HepG2 (cell line): ENCODE measurements around the gene L3MBTL4. TPM values are rescaled to one million over a fixed set of nuclear protein-coding genes. Genes with fewer than 3 reads are reported as not detected.
A peak's percentile ranks its signal among the peaks of the same experiment; 100 is the strongest.

ENCODE experiments used
- CEBPG ChIP-seq: IDR thresholded peaks from 2 replicates; pipeline ENCODE4 v1.6.1; 2016
- ELF4 ChIP-seq: sonication (generic); formaldehyde crosslinking; IDR thresholded peaks from 2 replicates; pipeline ENCODE4 v1.5.0; 2020; ENCODE audit warnings: missing genetic modification reagents, mild to moderate bottlenecking, moderate library complexity, borderline replicate concordance
- ESRRA ChIP-seq: sonication (generic); formaldehyde crosslinking; IDR thresholded peaks from 2 replicates; pipeline ENCODE4 v1.5.1; 2020; ENCODE audit warnings: mild to moderate bottlenecking, low read depth, missing genetic modification reagents
- GFI1 ChIP-seq: sonication (generic); formaldehyde crosslinking; IDR thresholded peaks from 2 replicates; pipeline ENCODE4 v1.5.0; 2020; ENCODE audit warnings: missing genetic modification reagents, mild to moderate bottlenecking, borderline replicate concordance
- IRF2 ChIP-seq: IDR thresholded peaks from 2 replicates; pipeline ENCODE4 v1.6.1; 2018; ENCODE audit warnings: missing genetic modification reagents, missing compliant biosample characterization
- MIER2 ChIP-seq: IDR thresholded peaks from 2 replicates; pipeline ENCODE4 v1.6.1; 2016; ENCODE audit warnings: missing biosample characterization, missing genetic modification reagents
- NAIF1 ChIP-seq: sonication (generic); formaldehyde crosslinking; IDR thresholded peaks from 2 replicates; pipeline ENCODE4 v1.5.0; 2020; ENCODE audit warnings: mild to moderate bottlenecking, missing genetic modification reagents, borderline replicate concordance
- PPARG ChIP-seq: conservative IDR thresholded peaks from 2 replicates; pipeline ENCODE4 v1.6.1; 2016; ENCODE audit warnings: missing biosample characterization, missing genetic modification reagents
- RCOR2 ChIP-seq: IDR thresholded peaks from 2 replicates; pipeline ENCODE4 v1.6.1; 2016; ENCODE audit warnings: missing biosample characterization, missing genetic modification reagents
- RFXAP ChIP-seq: sonication (generic); formaldehyde crosslinking; IDR thresholded peaks from 2 replicates; pipeline ENCODE4 v1.4.0; 2020; ENCODE audit warnings: missing genetic modification reagents, borderline replicate concordance
- SIN3A ChIP-seq: IDR thresholded peaks from 2 replicates; pipeline ENCODE4 v1.6.1; 2011; ENCODE audit warnings: low read depth, mild to moderate bottlenecking, control low read depth, low read length, borderline replicate concordance
- ZNF101 ChIP-seq: sonication (generic); formaldehyde crosslinking; IDR thresholded peaks from 2 replicates; pipeline ENCODE4 v1.4.0; 2020; ENCODE audit warnings: mild to moderate bottlenecking, low read depth, missing genetic modification reagents, borderline replicate concordance
- ZNF136 ChIP-seq: sonication (generic); formaldehyde crosslinking; IDR thresholded peaks from 2 replicates; pipeline ENCODE4 v1.8.1; 2022; ENCODE audit warnings: low read depth, mild to moderate bottlenecking, moderate library complexity, missing genetic modification reagents
- ZNF354B ChIP-seq: sonication (generic); formaldehyde crosslinking; IDR thresholded peaks from 2 replicates; pipeline ENCODE4 v1.8.0; 2022; ENCODE audit warnings: mild to moderate bottlenecking, missing genetic modification reagents
- ZNF451 ChIP-seq: sonication (generic); formaldehyde crosslinking; IDR thresholded peaks from 2 replicates; pipeline ENCODE4 v1.5.0; 2020; ENCODE audit warnings: mild to moderate bottlenecking, missing genetic modification reagents
- ZNF768 ChIP-seq: sonication (generic); formaldehyde crosslinking; IDR thresholded peaks from 2 replicates; pipeline ENCODE4 v1.4.0; 2020; ENCODE audit warnings: missing genetic modification reagents
- polyA plus RNA-seq, 8 experiments: library from polyadenylated mRNA; depleted of rRNA in 3 of 8; stranded (reverse) in 7 of 8; unstranded in 1 of 8; fragments of >200 nt; fragmentation: Illumina TruSeq in 4 of 8; extraction: Trizol in 4 of 8; gene quantifications; 2 replicates each; pipeline versions ENCODE4 v1.2.1 to v1.2.3, GENCODE V29; 2011 to 2016; ENCODE audit warnings: low read depth in 4 of 8, missing spikeins in 1 of 8, mixed read lengths in 1 of 8; ENCODE audit not compliant: insufficient read depth in 1 of 8
- total RNA-seq, 5 experiments: library from RNA; depleted of rRNA; stranded (reverse); fragments of >200 nt; fragmentation: Illumina TruSeq; extraction: Trizol; gene quantifications; 2 replicates each; pipeline ENCODE4 v1.2.3, GENCODE V29; 2016; ENCODE audit warnings: low read depth in 1 of 5
- TF ChIP-seq, protein P1 (sequence below): sonication (generic); formaldehyde crosslinking; IDR thresholded peaks from 2 replicates; pipeline ENCODE4 v1.4.0; 2020; ENCODE audit warnings: mild to moderate bottlenecking, missing genetic modification reagents
- TF ChIP-seq, protein P2 (sequence below): sonication (generic); formaldehyde crosslinking; IDR thresholded peaks from 2 replicates; pipeline ENCODE4 v1.5.0; 2020; ENCODE audit warnings: missing genetic modification reagents
- TF ChIP-seq, protein P3 (sequence below): IDR thresholded peaks from 2 replicates; pipeline ENCODE4 v1.6.1; 2016
- TF ChIP-seq, protein P4 (sequence below): IDR thresholded peaks from 2 replicates; pipeline ENCODE4 v1.6.1; 2016; ENCODE audit warnings: missing compliant biosample characterization, missing genetic modification reagents, borderline replicate concordance
- TF ChIP-seq, protein P5 (sequence below): sonication (generic); formaldehyde crosslinking; IDR thresholded peaks from 2 replicates; pipeline ENCODE4 v1.8.1; 2023; ENCODE audit warnings: missing genetic modification reagents, mild to moderate bottlenecking, borderline replicate concordance
- TF ChIP-seq, protein P6 (sequence below): sonication (generic); formaldehyde crosslinking; IDR thresholded peaks from 2 replicates; pipeline ENCODE4 v1.4.0; 2020; ENCODE audit warnings: missing genetic modification reagents; ENCODE audit errors: not compliant biosample characterization

Gene L3MBTL4
- total and polyA plus RNA-seq, 2 of the 13 experiments (the other 11 are each of a cell fraction or from before 2014, with no cell fraction given) = 10.8 to 13.3 TPM

DNA sequence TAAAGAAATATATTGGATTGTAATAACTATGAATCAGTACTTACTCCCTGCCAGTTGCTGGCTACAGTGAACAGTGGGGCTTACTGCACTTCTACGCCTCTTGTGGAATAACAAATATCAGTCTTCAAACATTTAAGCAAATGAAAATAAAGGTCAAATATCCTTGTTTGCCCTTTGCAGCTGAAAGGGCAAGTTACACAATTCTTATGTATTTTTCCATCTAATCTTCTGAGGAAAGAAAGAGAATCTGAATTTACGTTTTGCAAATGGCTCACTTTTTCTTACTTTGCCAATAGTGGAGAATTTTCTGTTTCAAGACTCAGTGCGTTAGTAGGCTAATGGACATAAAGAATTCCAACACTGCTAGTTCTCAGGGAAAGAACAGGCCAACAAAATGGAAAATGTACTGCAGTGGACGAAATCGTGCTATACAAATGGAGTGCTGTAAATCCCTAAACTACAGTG lies 362.2 kb downstream of the L3MBTL4 start (continued):
- TF ChIP-seq, protein P1, sequence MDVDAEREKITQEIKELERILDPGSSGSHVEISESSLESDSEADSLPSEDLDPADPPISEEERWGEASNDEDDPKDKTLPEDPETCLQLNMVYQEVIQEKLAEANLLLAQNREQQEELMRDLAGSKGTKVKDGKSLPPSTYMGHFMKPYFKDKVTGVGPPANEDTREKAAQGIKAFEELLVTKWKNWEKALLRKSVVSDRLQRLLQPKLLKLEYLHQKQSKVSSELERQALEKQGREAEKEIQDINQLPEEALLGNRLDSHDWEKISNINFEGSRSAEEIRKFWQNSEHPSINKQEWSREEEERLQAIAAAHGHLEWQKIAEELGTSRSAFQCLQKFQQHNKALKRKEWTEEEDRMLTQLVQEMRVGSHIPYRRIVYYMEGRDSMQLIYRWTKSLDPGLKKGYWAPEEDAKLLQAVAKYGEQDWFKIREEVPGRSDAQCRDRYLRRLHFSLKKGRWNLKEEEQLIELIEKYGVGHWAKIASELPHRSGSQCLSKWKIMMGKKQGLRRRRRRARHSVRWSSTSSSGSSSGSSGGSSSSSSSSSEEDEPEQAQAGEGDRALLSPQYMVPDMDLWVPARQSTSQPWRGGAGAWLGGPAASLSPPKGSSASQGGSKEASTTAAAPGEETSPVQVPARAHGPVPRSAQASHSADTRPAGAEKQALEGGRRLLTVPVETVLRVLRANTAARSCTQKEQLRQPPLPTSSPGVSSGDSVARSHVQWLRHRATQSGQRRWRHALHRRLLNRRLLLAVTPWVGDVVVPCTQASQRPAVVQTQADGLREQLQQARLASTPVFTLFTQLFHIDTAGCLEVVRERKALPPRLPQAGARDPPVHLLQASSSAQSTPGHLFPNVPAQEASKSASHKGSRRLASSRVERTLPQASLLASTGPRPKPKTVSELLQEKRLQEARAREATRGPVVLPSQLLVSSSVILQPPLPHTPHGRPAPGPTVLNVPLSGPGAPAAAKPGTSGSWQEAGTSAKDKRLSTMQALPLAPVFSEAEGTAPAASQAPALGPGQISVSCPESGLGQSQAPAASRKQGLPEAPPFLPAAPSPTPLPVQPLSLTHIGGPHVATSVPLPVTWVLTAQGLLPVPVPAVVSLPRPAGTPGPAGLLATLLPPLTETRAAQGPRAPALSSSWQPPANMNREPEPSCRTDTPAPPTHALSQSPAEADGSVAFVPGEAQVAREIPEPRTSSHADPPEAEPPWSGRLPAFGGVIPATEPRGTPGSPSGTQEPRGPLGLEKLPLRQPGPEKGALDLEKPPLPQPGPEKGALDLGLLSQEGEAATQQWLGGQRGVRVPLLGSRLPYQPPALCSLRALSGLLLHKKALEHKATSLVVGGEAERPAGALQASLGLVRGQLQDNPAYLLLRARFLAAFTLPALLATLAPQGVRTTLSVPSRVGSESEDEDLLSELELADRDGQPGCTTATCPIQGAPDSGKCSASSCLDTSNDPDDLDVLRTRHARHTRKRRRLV (CRISPR knock-in tag) = no peak
- TF ChIP-seq, protein P2, sequence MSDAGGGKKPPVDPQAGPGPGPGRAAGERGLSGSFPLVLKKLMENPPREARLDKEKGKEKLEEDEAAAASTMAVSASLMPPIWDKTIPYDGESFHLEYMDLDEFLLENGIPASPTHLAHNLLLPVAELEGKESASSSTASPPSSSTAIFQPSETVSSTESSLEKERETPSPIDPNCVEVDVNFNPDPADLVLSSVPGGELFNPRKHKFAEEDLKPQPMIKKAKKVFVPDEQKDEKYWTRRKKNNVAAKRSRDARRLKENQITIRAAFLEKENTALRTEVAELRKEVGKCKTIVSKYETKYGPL (CRISPR knock-in tag) = no peak
- TF ChIP-seq PPARG (peak; percentile 78), RFXAP (CRISPR knock-in tag) (no peak), CEBPG (CRISPR knock-in tag) (peak; percentile 84), GFI1 (CRISPR knock-in tag) (0 out of 2 replicates have a peak, but pooled peaks have one; percentile 28), IRF2 (CRISPR knock-in tag) (0 out of 2 replicates have a peak, but pooled peaks have one; percentile 27), MIER2 (CRISPR knock-in tag) (no peak), ZNF768 (CRISPR knock-in tag) (no peak), ZNF354B (CRISPR knock-in tag) (no peak), ZNF136 (CRISPR knock-in tag) (no peak), NAIF1 (no peak), SIN3A (no peak), RCOR2 (0 out of 2 replicates have a peak, but pooled peaks have one; percentile 46), ESRRA (peak; percentile 56; the same call in 1 of the 2 replicates), ZNF101 (CRISPR knock-in tag) (no peak), ELF4 (no peak), ZNF451 (no peak)
- TF ChIP-seq, protein P3, sequence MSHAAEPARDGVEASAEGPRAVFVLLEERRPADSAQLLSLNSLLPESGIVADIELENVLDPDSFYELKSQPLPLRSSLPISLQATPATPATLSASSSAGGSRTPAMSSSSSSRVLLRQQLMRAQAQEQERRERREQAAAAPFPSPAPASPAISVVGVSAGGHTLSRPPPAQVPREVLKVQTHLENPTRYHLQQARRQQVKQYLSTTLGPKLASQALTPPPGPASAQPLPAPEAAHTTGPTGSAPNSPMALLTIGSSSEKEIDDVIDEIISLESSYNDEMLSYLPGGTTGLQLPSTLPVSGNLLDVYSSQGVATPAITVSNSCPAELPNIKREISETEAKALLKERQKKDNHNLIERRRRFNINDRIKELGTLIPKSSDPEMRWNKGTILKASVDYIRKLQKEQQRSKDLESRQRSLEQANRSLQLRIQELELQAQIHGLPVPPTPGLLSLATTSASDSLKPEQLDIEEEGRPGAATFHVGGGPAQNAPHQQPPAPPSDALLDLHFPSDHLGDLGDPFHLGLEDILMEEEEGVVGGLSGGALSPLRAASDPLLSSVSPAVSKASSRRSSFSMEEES (CRISPR knock-in tag) = no peak
- TF ChIP-seq, protein P4, sequence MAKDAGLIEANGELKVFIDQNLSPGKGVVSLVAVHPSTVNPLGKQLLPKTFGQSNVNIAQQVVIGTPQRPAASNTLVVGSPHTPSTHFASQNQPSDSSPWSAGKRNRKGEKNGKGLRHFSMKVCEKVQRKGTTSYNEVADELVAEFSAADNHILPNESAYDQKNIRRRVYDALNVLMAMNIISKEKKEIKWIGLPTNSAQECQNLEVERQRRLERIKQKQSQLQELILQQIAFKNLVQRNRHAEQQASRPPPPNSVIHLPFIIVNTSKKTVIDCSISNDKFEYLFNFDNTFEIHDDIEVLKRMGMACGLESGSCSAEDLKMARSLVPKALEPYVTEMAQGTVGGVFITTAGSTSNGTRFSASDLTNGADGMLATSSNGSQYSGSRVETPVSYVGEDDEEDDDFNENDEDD (CRISPR knock-in tag) = no peak
- TF ChIP-seq, protein P5, sequence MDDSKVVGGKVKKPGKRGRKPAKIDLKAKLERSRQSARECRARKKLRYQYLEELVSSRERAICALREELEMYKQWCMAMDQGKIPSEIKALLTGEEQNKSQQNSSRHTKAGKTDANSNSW (CRISPR knock-in tag) = no peak
- TF ChIP-seq, protein P6, sequence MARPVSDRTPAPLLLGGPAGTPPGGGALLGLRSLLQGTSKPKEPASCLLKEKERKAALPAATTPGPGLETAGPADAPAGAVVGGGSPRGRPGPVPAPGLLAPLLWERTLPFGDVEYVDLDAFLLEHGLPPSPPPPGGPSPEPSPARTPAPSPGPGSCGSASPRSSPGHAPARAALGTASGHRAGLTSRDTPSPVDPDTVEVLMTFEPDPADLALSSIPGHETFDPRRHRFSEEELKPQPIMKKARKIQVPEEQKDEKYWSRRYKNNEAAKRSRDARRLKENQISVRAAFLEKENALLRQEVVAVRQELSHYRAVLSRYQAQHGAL = no peak
